ENCODE data around the gene PLCG1. TPM values are rescaled to one million over a fixed set of nuclear protein-coding genes. Genes with fewer than 3 reads are reported as not detected.

Gene PLCG1
- total RNA-seq, 1 experiment from 2014 or later, result 64.1 TPM

- H3K4me3 ChIP-seq, result no peak overlapping the region
- no peaks in the 10 kb centered on the region for H3K27me3 ChIP-seq (ENCODE audit: insufficient read depth, low read depth)
- no peak overlapping the region for H3K27ac ChIP-seq
- no peaks in the 10 kb centered on the region for H3K9me2 ChIP-seq (ENCODE audit: insufficient read depth)
- H3K4me1 ChIP-seq (replicated peaks; ENCODE audit: insufficient read depth), result no peaks in the 10 kb centered on the region
- peaks cover 8% of the 10 kb centered on the region; the same call in 1 of the 2 replicates for H4K20me1 ChIP-seq (ENCODE audit: insufficient read depth)
- no peak for DNase-seq
- no TSS peak for BruUV-seq (replicated peaks)
- H3K36me3 ChIP-seq (ENCODE audit: low read depth), result no peaks in the 10 kb centered on the region
- no peak overlapping the region for H2AFZ ChIP-seq
- H3K4me2 ChIP-seq, result no peak overlapping the region
- CTCF ChIA-PET, result no interaction called here
- POLR2A ChIA-PET (ENCODE audit: unreplicated experiment), result no interaction called here
- H3K9me3 ChIP-seq (ENCODE audit: insufficient read depth, low read depth), result no peaks in the 10 kb centered on the region
- TF ChIP-seq, protein P1, sequence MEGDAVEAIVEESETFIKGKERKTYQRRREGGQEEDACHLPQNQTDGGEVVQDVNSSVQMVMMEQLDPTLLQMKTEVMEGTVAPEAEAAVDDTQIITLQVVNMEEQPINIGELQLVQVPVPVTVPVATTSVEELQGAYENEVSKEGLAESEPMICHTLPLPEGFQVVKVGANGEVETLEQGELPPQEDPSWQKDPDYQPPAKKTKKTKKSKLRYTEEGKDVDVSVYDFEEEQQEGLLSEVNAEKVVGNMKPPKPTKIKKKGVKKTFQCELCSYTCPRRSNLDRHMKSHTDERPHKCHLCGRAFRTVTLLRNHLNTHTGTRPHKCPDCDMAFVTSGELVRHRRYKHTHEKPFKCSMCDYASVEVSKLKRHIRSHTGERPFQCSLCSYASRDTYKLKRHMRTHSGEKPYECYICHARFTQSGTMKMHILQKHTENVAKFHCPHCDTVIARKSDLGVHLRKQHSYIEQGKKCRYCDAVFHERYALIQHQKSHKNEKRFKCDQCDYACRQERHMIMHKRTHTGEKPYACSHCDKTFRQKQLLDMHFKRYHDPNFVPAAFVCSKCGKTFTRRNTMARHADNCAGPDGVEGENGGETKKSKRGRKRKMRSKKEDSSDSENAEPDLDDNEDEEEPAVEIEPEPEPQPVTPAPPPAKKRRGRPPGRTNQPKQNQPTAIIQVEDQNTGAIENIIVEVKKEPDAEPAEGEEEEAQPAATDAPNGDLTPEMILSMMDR (conservative IDR thresholded peaks at IDR 0.05), result no peak
- TF ChIP-seq EZH2 (IDR thresholded peaks at IDR 0.05; ENCODE audit: low read depth), result no peak
- intact Hi-C loops (cut with micrococcal nuclease; ENCODE audit: unreplicated experiment), result no loop called here
- no peaks in the 10 kb centered on the region for H3F3A ChIP-seq (ENCODE audit: insufficient read depth, low read depth)
- no peaks in the 10 kb centered on the region for H3K79me2 ChIP-seq (ENCODE audit: low read depth)
Observed at GRCh38 chr20:41159547-41159946, 22.2 kb downstream of the PLCG1 start.

- intact Hi-C loops (cut with micrococcal nuclease; ENCODE audit: unreplicated experiment), result no loop called here
- Histone ChIP-seq H3K4me2 (no peak overlapping the region), H3K9me3 (ENCODE audit: insufficient read depth, low read depth) (no peaks in the 10 kb centered on the region), H3F3A (ENCODE audit: insufficient read depth, low read depth) (no peaks in the 10 kb centered on the region), H3K9me2 (ENCODE audit: insufficient read depth) (no peaks in the 10 kb centered on the region), H3K27me3 (ENCODE audit: insufficient read depth, low read depth) (no peaks in the 10 kb centered on the region), H3K4me3 (no peak overlapping the region), H3K36me3 (ENCODE audit: low read depth) (no peaks in the 10 kb centered on the region), H3K79me2 (ENCODE audit: low read depth) (no peaks in the 10 kb centered on the region), H2AFZ (no peak overlapping the region), H3K27ac (no peak overlapping the region), H3K4me1 (replicated peaks; ENCODE audit: insufficient read depth) (no peaks in the 10 kb centered on the region), H4K20me1 (ENCODE audit: insufficient read depth) (peaks cover 8% of the 10 kb centered on the region; the same call in 1 of the 2 replicates)
- ChIA-PET POLR2A (ENCODE audit: unreplicated experiment) (no interaction called here), CTCF (no interaction called here)
- TF ChIP-seq EZH2 (IDR thresholded peaks at IDR 0.05; ENCODE audit: low read depth), result no peak
- TF ChIP-seq, protein P1 (conservative IDR thresholded peaks at IDR 0.05), result no peak
- no peak for DNase-seq
- BruUV-seq (replicated peaks), result no TSS peak
Observed at GRCh38 chr20:41160686-41161085, 23.3 kb downstream of the PLCG1 start.

DNA sequence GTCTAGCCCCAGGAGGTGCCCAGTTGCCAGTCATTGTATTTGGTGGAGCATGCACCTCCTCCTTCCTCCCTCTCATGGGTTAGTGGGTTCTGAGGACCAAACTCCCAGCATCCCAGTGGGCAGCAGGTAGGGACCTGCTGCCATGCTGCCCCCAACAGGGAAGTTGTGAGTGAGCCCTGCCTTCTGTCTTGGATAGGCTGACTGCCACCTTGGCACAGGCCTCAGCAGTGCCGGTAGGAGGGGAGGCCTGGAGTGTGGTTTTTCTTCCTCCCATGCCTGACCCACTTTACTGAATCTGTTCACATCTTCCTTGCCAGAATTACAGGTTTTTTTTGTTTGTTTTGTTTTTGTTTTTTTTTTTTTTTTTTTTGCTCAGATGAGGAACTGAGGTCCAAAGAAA lies 24.5 kb downstream of the PLCG1 start:
- Histone ChIP-seq H3F3A (ENCODE audit: insufficient read depth, low read depth) (no peaks in the 10 kb centered on the region), H3K36me3 (ENCODE audit: low read depth) (no peaks in the 10 kb centered on the region), H3K27me3 (ENCODE audit: insufficient read depth, low read depth) (no peaks in the 10 kb centered on the region), H2AFZ (no peak overlapping the region), H3K9me2 (ENCODE audit: insufficient read depth) (no peaks in the 10 kb centered on the region), H3K9me3 (ENCODE audit: insufficient read depth, low read depth) (no peaks in the 10 kb centered on the region), H3K4me2 (no peak overlapping the region), H3K27ac (no peak overlapping the region), H3K4me3 (no peak overlapping the region), H4K20me1 (ENCODE audit: insufficient read depth) (peaks cover 8% of the 10 kb centered on the region; the same call in 1 of the 2 replicates), H3K79me2 (ENCODE audit: low read depth) (no peaks in the 10 kb centered on the region), H3K4me1 (replicated peaks; ENCODE audit: insufficient read depth) (no peaks in the 10 kb centered on the region)
- TF ChIP-seq, protein P1 (conservative IDR thresholded peaks at IDR 0.05), result no peak
- TF ChIP-seq EZH2 (IDR thresholded peaks at IDR 0.05; ENCODE audit: low read depth), result no peak
- ChIA-PET CTCF (no interaction called here), POLR2A (ENCODE audit: unreplicated experiment) (no interaction called here)
- intact Hi-C loops (cut with micrococcal nuclease; ENCODE audit: unreplicated experiment), result no loop called here
- no TSS peak for BruUV-seq (replicated peaks)
- DNase-seq, result no peak
